ENCODE results near the gene CASP7.

- TF ChIP-seq CTCF (IDR thresholded peaks at IDR 0.05; ENCODE audit: low read depth, low read length) (no peak), POLR2A (IDR thresholded peaks at IDR 0.05; ENCODE audit: extremely low read depth, insufficient read length) (no peak), MAX (IDR thresholded peaks at IDR 0.05; ENCODE audit: low read depth, low read length) (no peak)
These were observed 63.9 kb downstream of the CASP7 start for GRCh38 chr10:113743594-113743993.

All from NB4 (cell line).